ENCODE data around the gene PRR12.

Gene PRR12

GRCh38 chr19:49664171-49665035 is 73.4 kb downstream of the PRR12 start (continued):
- TF ChIP-seq ZNF660 (tag by site-specific recombination; IDR thresholded peaks at IDR 0.05) (no peak), ZNF398 (tag by site-specific recombination; IDR thresholded peaks at IDR 0.05) (no peak), ZNF112 (tag by site-specific recombination; IDR thresholded peaks at IDR 0.05) (no peak), ZNF18 (tag by site-specific recombination; IDR thresholded peaks at IDR 0.05) (no peak), PBX3 (CRISPR knock-in tag; IDR thresholded peaks at IDR 0.05) (peak; percentile 81; the same call in 1 of the 2 replicates), ZNF274 (IDR thresholded peaks at IDR 0.05; ENCODE audit: low read length) (no peak), ZNF274 (tag by site-specific recombination; IDR thresholded peaks at IDR 0.05; ENCODE audit: borderline replicate concordance) (no peak), IKZF3 (tag by site-specific recombination; IDR thresholded peaks at IDR 0.05) (peak; percentile 92), ZNF664 (tag by site-specific recombination; IDR thresholded peaks at IDR 0.05) (no peak), KLF7 (tag by site-specific recombination; IDR thresholded peaks at IDR 0.05; ENCODE audit: borderline replicate concordance) (no peak), ZNF140 (tag by site-specific recombination; IDR thresholded peaks at IDR 0.05) (no peak), OSR2 (tag by site-specific recombination; IDR thresholded peaks at IDR 0.05) (no peak), ZNF513 (tag by site-specific recombination; IDR thresholded peaks at IDR 0.05) (no peak), ZBTB48 (tag by site-specific recombination; IDR thresholded peaks at IDR 0.05) (no peak), SETDB1 (IDR thresholded peaks at IDR 0.05; ENCODE audit: insufficient read length, low read length) (no peak), ZNF518A (tag by site-specific recombination; conservative IDR thresholded peaks at IDR 0.05; ENCODE audit: low read depth) (no peak), ZNF324 (tag by site-specific recombination; IDR thresholded peaks at IDR 0.05) (no peak), FEZF1 (tag by site-specific recombination; IDR thresholded peaks at IDR 0.05) (no peak), ZNF114 (tag by site-specific recombination; IDR thresholded peaks at IDR 0.05) (no peak), ZNF558 (tag by site-specific recombination; IDR thresholded peaks at IDR 0.05) (no peak), ZNF10 (tag by site-specific recombination; IDR thresholded peaks at IDR 0.05) (peak; percentile 96), KLF17 (tag by site-specific recombination; IDR thresholded peaks at IDR 0.05) (no peak), ZNF292 (tag by site-specific recombination; IDR thresholded peaks at IDR 0.05; ENCODE audit: borderline replicate concordance, low read depth) (no peak), ZNF639 (tag by site-specific recombination; IDR thresholded peaks at IDR 0.05) (no peak), ZNF677 (tag by site-specific recombination; IDR thresholded peaks at IDR 0.05) (no peak), ZNF175 (tag by site-specific recombination; IDR thresholded peaks at IDR 0.05) (no peak)

All from HEK293 (cell line).